Measurements from ENCODE around the gene CFDP1.

The CFDP1 gene

GRCh38 chr16:75319513-75320411 is 113.5 kb downstream of the CFDP1 start:
- Mint-ChIP-seq H3K36me3 (ENCODE audit: low read depth) (peaks cover 7% of the 10 kb centered on the region), H3K9me3 (no peaks in the 10 kb centered on the region), H3K27ac (no peak overlapping the region), H3K4me1 (ENCODE audit: low read depth) (peaks cover 22% of the 10 kb centered on the region), H3K4me3 (no peak overlapping the region), H3K27me3 (ENCODE audit: low read depth) (peaks cover 42% of the 10 kb centered on the region)

GRCh38 chr16:75318737-75319136 is 114.6 kb downstream of the CFDP1 start:
- peaks cover 42% of the 10 kb centered on the region for H3K27me3 Mint-ChIP-seq (ENCODE audit: low read depth)
- H3K9me3 Mint-ChIP-seq, result no peaks in the 10 kb centered on the region
- no peak overlapping the region for H3K27ac Mint-ChIP-seq
- no peak overlapping the region for H3K4me3 Mint-ChIP-seq
- H3K4me1 Mint-ChIP-seq (ENCODE audit: low read depth), result peaks cover 19% of the 10 kb centered on the region
- peaks cover 10% of the 10 kb centered on the region for H3K36me3 Mint-ChIP-seq (ENCODE audit: low read depth)

- no peak overlapping the region for H3K27ac Mint-ChIP-seq
- peaks cover 10% of the 10 kb centered on the region for H3K36me3 Mint-ChIP-seq (ENCODE audit: low read depth)
- peaks cover 49% of the 10 kb centered on the region for H3K27me3 Mint-ChIP-seq (ENCODE audit: low read depth)
- no peak overlapping the region for H3K4me3 Mint-ChIP-seq
- H3K4me1 Mint-ChIP-seq (ENCODE audit: low read depth), result peaks cover 19% of the 10 kb centered on the region
- H3K9me3 Mint-ChIP-seq, result no peaks in the 10 kb centered on the region
Observed at GRCh38 chr16:75317532-75317931, 115.8 kb downstream of the CFDP1 start.

GRCh38 chr16:75317101-75317522 is 116.2 kb downstream of the CFDP1 start:
- Mint-ChIP-seq H3K9me3 (no peaks in the 10 kb centered on the region), H3K27me3 (ENCODE audit: low read depth) (peaks cover 51% of the 10 kb centered on the region), H3K4me1 (ENCODE audit: low read depth) (peaks cover 19% of the 10 kb centered on the region), H3K27ac (no peak overlapping the region), H3K4me3 (no peak overlapping the region), H3K36me3 (ENCODE audit: low read depth) (peaks cover 10% of the 10 kb centered on the region)

GRCh38 chr16:75315539-75316306 is 117.6 kb downstream of the CFDP1 start:
- peaks cover 10% of the 10 kb centered on the region for H3K36me3 Mint-ChIP-seq (ENCODE audit: low read depth)
- H3K27ac Mint-ChIP-seq, result no peak overlapping the region
- no peaks in the 10 kb centered on the region for H3K9me3 Mint-ChIP-seq
- H3K27me3 Mint-ChIP-seq (ENCODE audit: low read depth), result peaks cover 51% of the 10 kb centered on the region
- no peak overlapping the region for H3K4me3 Mint-ChIP-seq
- peaks cover 16% of the 10 kb centered on the region for H3K4me1 Mint-ChIP-seq (ENCODE audit: low read depth)

GRCh38 chr16:75312875-75313274 is 120.4 kb downstream of the CFDP1 start:
- Mint-ChIP-seq H3K36me3 (ENCODE audit: low read depth) (peaks cover 12% of the 10 kb centered on the region), H3K4me1 (ENCODE audit: low read depth) (no peaks in the 10 kb centered on the region), H3K4me3 (no peak overlapping the region), H3K27ac (no peak overlapping the region), H3K9me3 (no peaks in the 10 kb centered on the region), H3K27me3 (ENCODE audit: low read depth) (peaks cover 43% of the 10 kb centered on the region)

- Mint-ChIP-seq H3K36me3 (ENCODE audit: low read depth) (peaks cover 9% of the 10 kb centered on the region), H3K4me1 (ENCODE audit: low read depth) (no peaks in the 10 kb centered on the region), H3K9me3 (no peaks in the 10 kb centered on the region), H3K27me3 (ENCODE audit: low read depth) (peaks cover 34% of the 10 kb centered on the region), H3K27ac (no peak overlapping the region), H3K4me3 (no peak overlapping the region)
Observed at GRCh38 chr16:75311383-75311938, 121.8 kb downstream of the CFDP1 start.

- Mint-ChIP-seq H3K4me1 (ENCODE audit: low read depth) (peaks cover 6% of the 10 kb centered on the region), H3K4me3 (no peak overlapping the region), H3K27ac (no peak overlapping the region), H3K36me3 (ENCODE audit: low read depth) (peaks cover 9% of the 10 kb centered on the region), H3K27me3 (ENCODE audit: low read depth) (peaks cover 31% of the 10 kb centered on the region), H3K9me3 (no peaks in the 10 kb centered on the region)
Observed at GRCh38 chr16:75310541-75310940, 122.8 kb downstream of the CFDP1 start.

- Mint-ChIP-seq H3K4me1 (ENCODE audit: low read depth) (peaks cover 10% of the 10 kb centered on the region), H3K4me3 (no peak overlapping the region), H3K36me3 (ENCODE audit: low read depth) (peaks cover 12% of the 10 kb centered on the region), H3K9me3 (no peaks in the 10 kb centered on the region), H3K27me3 (ENCODE audit: low read depth) (peaks cover 31% of the 10 kb centered on the region), H3K27ac (no peak overlapping the region)
Observed at GRCh38 chr16:75309899-75310430, 123.3 kb downstream of the CFDP1 start.

- Mint-ChIP-seq H3K4me3 (no peak overlapping the region), H3K4me1 (ENCODE audit: low read depth) (peaks cover 11% of the 10 kb centered on the region), H3K36me3 (ENCODE audit: low read depth) (peaks cover 11% of the 10 kb centered on the region), H3K9me3 (no peaks in the 10 kb centered on the region), H3K27me3 (ENCODE audit: low read depth) (peaks cover 29% of the 10 kb centered on the region), H3K27ac (no peak overlapping the region)
Observed at GRCh38 chr16:75309156-75309555, 124.1 kb downstream of the CFDP1 start.

- Mint-ChIP-seq H3K9me3 (no peaks in the 10 kb centered on the region), H3K36me3 (ENCODE audit: low read depth) (peaks cover 8% of the 10 kb centered on the region), H3K27ac (no peak overlapping the region), H3K27me3 (ENCODE audit: low read depth) (peaks cover 23% of the 10 kb centered on the region), H3K4me1 (ENCODE audit: low read depth) (peaks cover 11% of the 10 kb centered on the region), H3K4me3 (no peak overlapping the region)
Observed at GRCh38 chr16:75308011-75308410, 125.3 kb downstream of the CFDP1 start.

- no peaks in the 10 kb centered on the region for H3K9me3 Mint-ChIP-seq
- peaks cover 8% of the 10 kb centered on the region for H3K36me3 Mint-ChIP-seq (ENCODE audit: low read depth)
- peaks cover 11% of the 10 kb centered on the region for H3K4me1 Mint-ChIP-seq (ENCODE audit: low read depth)
- no peak overlapping the region for H3K4me3 Mint-ChIP-seq
- H3K27ac Mint-ChIP-seq, result no peak overlapping the region
- H3K27me3 Mint-ChIP-seq (ENCODE audit: low read depth), result peaks cover 18% of the 10 kb centered on the region
Observed at GRCh38 chr16:75307506-75307905, 125.8 kb downstream of the CFDP1 start.

- H3K4me3 Mint-ChIP-seq, result no peak overlapping the region
- H3K27me3 Mint-ChIP-seq (ENCODE audit: low read depth), result peaks cover 12% of the 10 kb centered on the region
- H3K27ac Mint-ChIP-seq, result no peak overlapping the region
- no peaks in the 10 kb centered on the region for H3K9me3 Mint-ChIP-seq
- H3K4me1 Mint-ChIP-seq (ENCODE audit: low read depth), result peaks cover 11% of the 10 kb centered on the region
- peaks cover 14% of the 10 kb centered on the region for H3K36me3 Mint-ChIP-seq (ENCODE audit: low read depth)
Observed at GRCh38 chr16:75306099-75306762, 127.1 kb downstream of the CFDP1 start.

Data from T-helper 1 cell treated with Interleukin-12 subunit alpha and Interleukin-12 subunit beta and Interleukin-4 antibody, amounts not matched to agents 30 μg/mL and 1 μg/mL, for 36 hours (primary cell).